Left ventricle myocardium inferior (tissue), 1 donor: ENCODE results near the gene DEPDC1. TPM values are rescaled to one million over a fixed set of nuclear protein-coding genes. Genes with fewer than 3 reads are reported as not detected.

ENCODE experiments used
- DNase-seq: peaks from one replicate; pipeline ENCODE4 v3.0.0-alpha.2; 2020
- H3K27ac ChIP-seq: fragments of 200-600 bp; replicated peaks from 2 replicates; pipeline ENCODE4 v1.8.0; 2021
- H3K27me3 ChIP-seq: fragments of 200-600 bp; 2 replicates; pipeline ENCODE4 v1.8.0; 2021; ENCODE audit warnings: low read depth
- H3K36me3 ChIP-seq: fragments of 200-600 bp; 2 replicates; pipeline ENCODE4 v1.8.0; 2021
- H3K4me1 ChIP-seq: fragments of 200-600 bp; 2 replicates; pipeline ENCODE4 v1.8.0; 2021
- H3K4me3 ChIP-seq: fragments of 200-600 bp; 2 replicates; pipeline ENCODE4 v1.8.0; 2021; ENCODE audit warnings: mild to moderate bottlenecking, moderate library complexity
- H3K9me3 ChIP-seq: fragments of 200-600 bp; replicated peaks from 2 replicates; pipeline ENCODE4 v1.8.0; 2021
- CTCF ChIP-seq: fragments of 200-600 bp; IDR thresholded peaks from 2 replicates; pipeline ENCODE4 v1.8.0; 2021; ENCODE audit warnings: antibody characterized with exemption, mild to moderate bottlenecking, borderline replicate concordance
- intact Hi-C: fragments of 100-400 bp; cut with micrococcal nuclease; formaldehyde crosslinking; loops from one replicate; pipeline ENCODE4 v1.11.0; 2022
- long read RNA-seq: library from polyadenylated mRNA; unstranded; transcript quantifications from one replicate; pipeline ENCODE4 v2.0.0, GENCODE V29; 2021
- total RNA-seq: library from RNA; stranded (reverse); fragmentation: NEBNext Ultra II Directional; extraction: Animal tissue kit (Norgen Biotek cat#: 25700); gene quantifications from one replicate; pipeline ENCODE4 v1.2.1, GENCODE V29; 2021
- donor health status: DM: no; HTN: yes; CAD: no; lungs with severe emphysema.

The DEPDC1 gene
- 0.27 TPM for total RNA-seq
- long read RNA-seq: 0 reads

- Histone ChIP-seq H3K4me3 (peak within 1 kb of the TSS; percentile 70), H3K27ac (peak within 1 kb of the TSS; percentile 45), H3K27me3 (no peaks in the 10 kb centered on the region), H3K9me3 (no peaks in the 10 kb centered on the region), H3K4me1 (peaks cover 18% of the 10 kb centered on the region), H3K36me3 (no peaks in the 10 kb centered on the region)
- peak; percentile 20 for TF ChIP-seq CTCF
- intact Hi-C loops: no loop called here
- DNase-seq: peak; percentile 96
Measured at GRCh38 chr1:68496680-68497357, at the start of gene DEPDC1. DEPDC1 (minus strand) TSS chr1:68497082; CDS start chr1:68496999, 83 bp downstream.

GRCh38 chr1:68544651-68545050 lies 47.8 kb upstream of the DEPDC1 start:
- Histone ChIP-seq H3K36me3 (no peaks in the 10 kb centered on the region), H3K9me3 (peaks cover 7% of the 10 kb centered on the region), H3K27ac (no peak overlapping the region), H3K27me3 (no peaks in the 10 kb centered on the region), H3K4me1 (no peaks in the 10 kb centered on the region), H3K4me3 (no peak overlapping the region)
- no peak for TF ChIP-seq CTCF
- intact Hi-C loops: no loop called here
- DNase-seq: no peak

GRCh38 chr1:68542586-68542985 lies 45.7 kb upstream of the DEPDC1 start:
- no peaks in the 10 kb centered on the region for H3K36me3 ChIP-seq
- DNase-seq: no peak
- no peak overlapping the region for H3K27ac ChIP-seq
- H3K4me1 ChIP-seq: no peaks in the 10 kb centered on the region
- H3K4me3 ChIP-seq: no peak overlapping the region
- no peak for TF ChIP-seq CTCF
- no peaks in the 10 kb centered on the region for H3K9me3 ChIP-seq
- intact Hi-C loops: no loop called here
- H3K27me3 ChIP-seq: no peaks in the 10 kb centered on the region

- intact Hi-C loops: no loop called here
- Histone ChIP-seq H3K9me3 (no peaks in the 10 kb centered on the region), H3K4me3 (no peak overlapping the region), H3K27me3 (no peaks in the 10 kb centered on the region), H3K36me3 (no peaks in the 10 kb centered on the region), H3K27ac (no peak overlapping the region), H3K4me1 (no peaks in the 10 kb centered on the region)
- no peak for TF ChIP-seq CTCF
- DNase-seq: no peak
Measured at GRCh38 chr1:68538941-68539340, 42.1 kb upstream of the DEPDC1 start.

- H3K4me3 ChIP-seq: no peak overlapping the region
- no peak for TF ChIP-seq CTCF
- peaks cover 5% of the 10 kb centered on the region for H3K9me3 ChIP-seq
- intact Hi-C loops: no loop called here
- H3K27me3 ChIP-seq: no peaks in the 10 kb centered on the region
- no peak overlapping the region for H3K27ac ChIP-seq
- H3K36me3 ChIP-seq: no peaks in the 10 kb centered on the region
- no peak for DNase-seq
- H3K4me1 ChIP-seq: no peaks in the 10 kb centered on the region
Measured at GRCh38 chr1:68528243-68528642, 31.4 kb upstream of the DEPDC1 start.
